K562 (cell line): ENCODE results near the gene ABLIM2. TPM values are rescaled to one million over a fixed set of nuclear protein-coding genes. Genes with fewer than 3 reads are reported as not detected.

ENCODE experiments used
- PHTF2 ChIP-seq: fragments of 250-450 bp; sonication (Bioruptor Pico); IDR thresholded peaks from 2 replicates; pipeline ENCODE4 v1.5.0; 2021; ENCODE audit warnings: mild to moderate bottlenecking
- polyA plus RNA-seq, 8 experiments: library from polyadenylated mRNA; depleted of rRNA in 4 of 8; stranded (reverse) in 5 of 8; unstranded in 3 of 8; fragments of >200 nt; fragmentation: Nextera tagmentation in 2 of 8; fragmentation: Illumina TruSeq in 1 of 8; extraction: Ambion mirVana in 2 of 8; extraction: Trizol in 1 of 8; gene quantifications; 2 replicates each; pipeline versions ENCODE4 v1.2.1 to v1.2.3, GENCODE V29; 2011 to 2014; ENCODE audit warnings: inconsistent platforms in 1 of 8, missing spikeins in 1 of 8
- total RNA-seq, 7 experiments: library from RNA; depleted of rRNA in 6 of 7; stranded (reverse); fragments of >200 nt in 6 of 7; fragmentation: Illumina TruSeq in 2 of 7; extraction: Trizol in 2 of 7; gene quantifications; 2 replicates each; pipeline versions ENCODE4 v1.2.1 to v1.2.3, GENCODE V29; 2011 to 2021; ENCODE audit warnings: low replicate concordance in 1 of 7
- TF ChIP-seq, protein P1 (sequence below): fragments of 250-450 bp; sonication (Bioruptor Pico); IDR thresholded peaks from 2 replicates; pipeline ENCODE4 v1.5.0; 2020; ENCODE audit warnings: mild to moderate bottlenecking, borderline replicate concordance
- TF ChIP-seq, protein P2 (sequence below): fragments of 250-450 bp; sonication (Bioruptor Pico); IDR thresholded peaks from 2 replicates; pipeline ENCODE4 v1.4.0; 2020
- TF ChIP-seq, protein P3 (sequence below): fragments of 450-650 bp; IDR thresholded peaks from 2 replicates; pipeline ENCODE4 v1.6.1; 2016; ENCODE audit warnings: missing biosample characterization, missing genetic modification characterization

Gene ABLIM2
- total and polyA plus RNA-seq, 9 of the 15 experiments (the other 6 are each of a cell fraction or from before 2014, with no cell fraction given): not detected

DNA sequence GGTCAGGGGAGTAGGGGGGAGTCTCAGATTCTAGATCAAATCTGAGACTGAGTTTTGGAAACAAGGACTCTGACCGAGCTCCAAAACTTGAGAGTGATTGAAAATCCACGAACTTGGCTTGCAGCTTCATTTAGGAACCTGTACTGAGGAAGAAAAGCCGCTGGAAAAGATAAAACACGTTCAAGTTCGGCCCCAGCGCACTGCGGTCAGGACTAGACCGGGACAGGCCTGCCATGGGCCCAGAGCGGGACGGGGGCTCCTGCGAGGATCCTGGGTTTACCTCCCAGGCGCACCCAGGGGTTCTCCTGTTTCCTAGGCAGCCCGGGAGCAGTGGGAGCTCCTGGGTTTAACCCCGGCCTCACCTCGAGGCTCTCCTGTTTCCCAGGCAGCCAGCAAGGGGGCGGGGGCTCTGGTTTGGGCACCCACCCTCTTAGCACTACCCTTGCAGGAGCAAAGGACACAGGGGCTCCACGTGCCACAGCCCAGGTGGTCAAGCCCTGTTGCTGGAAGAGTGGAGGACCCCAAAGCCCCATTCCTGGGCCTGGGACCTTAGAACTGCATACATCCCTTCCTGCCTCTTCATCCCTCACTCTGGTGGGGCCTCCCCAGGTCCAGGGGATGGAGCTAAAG is 74.5 kb downstream of the ABLIM2 start (continued):
- TF ChIP-seq, protein P1, sequence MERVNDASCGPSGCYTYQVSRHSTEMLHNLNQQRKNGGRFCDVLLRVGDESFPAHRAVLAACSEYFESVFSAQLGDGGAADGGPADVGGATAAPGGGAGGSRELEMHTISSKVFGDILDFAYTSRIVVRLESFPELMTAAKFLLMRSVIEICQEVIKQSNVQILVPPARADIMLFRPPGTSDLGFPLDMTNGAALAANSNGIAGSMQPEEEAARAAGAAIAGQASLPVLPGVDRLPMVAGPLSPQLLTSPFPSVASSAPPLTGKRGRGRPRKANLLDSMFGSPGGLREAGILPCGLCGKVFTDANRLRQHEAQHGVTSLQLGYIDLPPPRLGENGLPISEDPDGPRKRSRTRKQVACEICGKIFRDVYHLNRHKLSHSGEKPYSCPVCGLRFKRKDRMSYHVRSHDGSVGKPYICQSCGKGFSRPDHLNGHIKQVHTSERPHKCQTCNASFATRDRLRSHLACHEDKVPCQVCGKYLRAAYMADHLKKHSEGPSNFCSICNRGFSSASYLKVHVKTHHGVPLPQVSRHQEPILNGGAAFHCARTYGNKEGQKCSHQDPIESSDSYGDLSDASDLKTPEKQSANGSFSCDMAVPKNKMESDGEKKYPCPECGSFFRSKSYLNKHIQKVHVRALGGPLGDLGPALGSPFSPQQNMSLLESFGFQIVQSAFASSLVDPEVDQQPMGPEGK (CRISPR knock-in tag): no peak
- TF ChIP-seq, protein P2, sequence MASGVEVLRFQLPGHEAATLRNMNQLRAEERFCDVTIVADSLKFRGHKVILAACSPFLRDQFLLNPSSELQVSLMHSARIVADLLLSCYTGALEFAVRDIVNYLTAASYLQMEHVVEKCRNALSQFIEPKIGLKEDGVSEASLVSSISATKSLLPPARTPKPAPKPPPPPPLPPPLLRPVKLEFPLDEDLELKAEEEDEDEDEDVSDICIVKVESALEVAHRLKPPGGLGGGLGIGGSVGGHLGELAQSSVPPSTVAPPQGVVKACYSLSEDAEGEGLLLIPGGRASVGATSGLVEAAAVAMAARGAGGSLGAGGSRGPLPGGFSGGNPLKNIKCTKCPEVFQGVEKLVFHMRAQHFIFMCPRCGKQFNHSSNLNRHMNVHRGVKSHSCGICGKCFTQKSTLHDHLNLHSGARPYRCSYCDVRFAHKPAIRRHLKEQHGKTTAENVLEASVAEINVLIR (CRISPR knock-in tag): no peak
- no peak for TF ChIP-seq PHTF2
- TF ChIP-seq, protein P3, sequence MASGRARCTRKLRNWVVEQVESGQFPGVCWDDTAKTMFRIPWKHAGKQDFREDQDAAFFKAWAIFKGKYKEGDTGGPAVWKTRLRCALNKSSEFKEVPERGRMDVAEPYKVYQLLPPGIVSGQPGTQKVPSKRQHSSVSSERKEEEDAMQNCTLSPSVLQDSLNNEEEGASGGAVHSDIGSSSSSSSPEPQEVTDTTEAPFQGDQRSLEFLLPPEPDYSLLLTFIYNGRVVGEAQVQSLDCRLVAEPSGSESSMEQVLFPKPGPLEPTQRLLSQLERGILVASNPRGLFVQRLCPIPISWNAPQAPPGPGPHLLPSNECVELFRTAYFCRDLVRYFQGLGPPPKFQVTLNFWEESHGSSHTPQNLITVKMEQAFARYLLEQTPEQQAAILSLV (tag): no peak
